HG03139 (cell line): ENCODE measurements around the gene NAPSA.
"Not testable (repeated sequence)": the region's sequence is repeated elsewhere in the genome, so short reads cannot be mapped to it uniquely, and the experiment has no call there.

Experiments
- ATAC-seq: cut with Tn5 transposase; IDR thresholded peaks from one replicate; pipeline ENCODE4 v1.9.1; 2021; ENCODE audit not compliant: unreplicated experiment

Gene NAPSA

GRCh38 chr19:50361290-50362029, 4.0 kb downstream of the NAPSA start:
- ATAC-seq, result no peak

GRCh38 chr19:50359328-50359818, 6.1 kb downstream of the NAPSA start:
- no peak for ATAC-seq

GRCh38 chr19:50358483-50359327, 6.7 kb downstream of the NAPSA start:
- no peak for ATAC-seq

- no peak for ATAC-seq
Measured at GRCh38 chr19:50357178-50358100, 8.0 kb downstream of the NAPSA start.

- no peak for ATAC-seq
Measured at GRCh38 chr19:50356691-50357177, 8.7 kb downstream of the NAPSA start.

- not testable (repeated sequence) for ATAC-seq
Measured at GRCh38 chr19:50353487-50353880, 12.0 kb downstream of the NAPSA start.

GRCh38 chr19:50352242-50352641, 13.2 kb downstream of the NAPSA start:
- ATAC-seq, result no peak

GRCh38 chr19:50349277-50350057, 16.0 kb downstream of the NAPSA start:
- no peak for ATAC-seq

- ATAC-seq, result not testable (repeated sequence)
Measured at GRCh38 chr19:50347089-50347581, 18.3 kb downstream of the NAPSA start.

GRCh38 chr19:50344661-50345318, 20.6 kb downstream of the NAPSA start:
- ATAC-seq, result peak; percentile 42

GRCh38 chr19:50341091-50341564, 24.3 kb downstream of the NAPSA start:
- ATAC-seq, result no peak

GRCh38 chr19:50340331-50340730, 25.1 kb downstream of the NAPSA start:
- ATAC-seq, result no peak

- not testable (repeated sequence) for ATAC-seq
Measured at GRCh38 chr19:50337031-50337430, 28.4 kb downstream of the NAPSA start.

GRCh38 chr19:50334741-50335421, 30.6 kb downstream of the NAPSA start:
- no peak for ATAC-seq

- peak; percentile 9 for ATAC-seq
Measured at GRCh38 chr19:50333737-50334617, 31.5 kb downstream of the NAPSA start.

- peak; percentile 33 for ATAC-seq
Measured at GRCh38 chr19:50333235-50333736, 32.2 kb downstream of the NAPSA start.
